NK-92 (cell line): ENCODE results near the gene LCA5L.

ENCODE experiments used
- DNase-seq: peaks from one replicate; lab custom pipeline; 2025; ENCODE audit not compliant: unreplicated experiment; lab: John Stamatoyannopoulos, UW

The LCA5L gene

GRCh38 chr21:39445321-39446269 is at the start of gene LCA5L:
Gene LCA5L, minus strand, starts transcription at chr21:39445778. Its CDS starts 17,285 bp downstream, at chr21:39428493.
- peak; percentile 25 for DNase-seq

- no peak for DNase-seq
Measured at GRCh38 chr21:39489380-39489924, 43.9 kb upstream of the LCA5L start.

- DNase-seq = no peak
Measured at GRCh38 chr21:39484711-39485276, 39.2 kb upstream of the LCA5L start.

GRCh38 chr21:39483917-39484316 is 38.3 kb upstream of the LCA5L start:
- no peak for DNase-seq

GRCh38 chr21:39481886-39482285 is 36.3 kb upstream of the LCA5L start:
- DNase-seq = no peak

- DNase-seq = no peak
Measured at GRCh38 chr21:39480271-39480670, 34.7 kb upstream of the LCA5L start.

- DNase-seq = no peak
Measured at GRCh38 chr21:39479814-39480182, 34.2 kb upstream of the LCA5L start.

- no peak for DNase-seq
Measured at GRCh38 chr21:39479164-39479813, 33.7 kb upstream of the LCA5L start.

GRCh38 chr21:39474611-39475010 is 29.0 kb upstream of the LCA5L start:
- no peak for DNase-seq

- no peak for DNase-seq
Measured at GRCh38 chr21:39472786-39473185, 27.2 kb upstream of the LCA5L start.

GRCh38 chr21:39471598-39471997 is 26.0 kb upstream of the LCA5L start:
- DNase-seq = no peak

GRCh38 chr21:39468559-39468958 is 23.0 kb upstream of the LCA5L start:
- no peak for DNase-seq

GRCh38 chr21:39467746-39468145 is 22.2 kb upstream of the LCA5L start:
- DNase-seq = no peak

GRCh38 chr21:39466584-39466983 is 21.0 kb upstream of the LCA5L start:
- DNase-seq = no peak

- DNase-seq = no peak
Measured at GRCh38 chr21:39463308-39463707, 17.7 kb upstream of the LCA5L start.

- DNase-seq = no peak
Measured at GRCh38 chr21:39461419-39461818, 15.8 kb upstream of the LCA5L start.

- DNase-seq = no peak
Measured at GRCh38 chr21:39456665-39457064, 11.1 kb upstream of the LCA5L start.

- DNase-seq = no peak
Measured at GRCh38 chr21:39454949-39455668, 9.5 kb upstream of the LCA5L start.

- no peak for DNase-seq
Measured at GRCh38 chr21:39453571-39454179, 8.1 kb upstream of the LCA5L start.

GRCh38 chr21:39452970-39453342 is 7.4 kb upstream of the LCA5L start:
- DNase-seq = no peak
